HG02852 (cell line): ENCODE data around the gene HOXA2.
A peak's percentile ranks its signal among the peaks of the same experiment; 100 is the strongest.

Source experiments
- ATAC-seq: cut with Tn5 transposase; IDR thresholded peaks from one replicate; pipeline ENCODE4 v1.9.1; 2021; ENCODE audit warnings: mild to moderate bottlenecking, moderate library complexity; ENCODE audit not compliant: unreplicated experiment

HOXA2 gene

GRCh38 chr7:27102581-27103442, at the start of gene HOXA2:
Gene HOXA2, minus strand, starts transcription at chr7:27102683. Its CDS starts 183 bp downstream, at chr7:27102500.
- ATAC-seq, result no peak

GRCh38 chr7:27151341-27151930, 49.0 kb upstream of the HOXA2 start:
- no peak for ATAC-seq

GRCh38 chr7:27150568-27151340, 48.3 kb upstream of the HOXA2 start:
- peak; percentile 79 for ATAC-seq

GRCh38 chr7:27149842-27150567, 47.5 kb upstream of the HOXA2 start:
- no peak for ATAC-seq

DNA sequence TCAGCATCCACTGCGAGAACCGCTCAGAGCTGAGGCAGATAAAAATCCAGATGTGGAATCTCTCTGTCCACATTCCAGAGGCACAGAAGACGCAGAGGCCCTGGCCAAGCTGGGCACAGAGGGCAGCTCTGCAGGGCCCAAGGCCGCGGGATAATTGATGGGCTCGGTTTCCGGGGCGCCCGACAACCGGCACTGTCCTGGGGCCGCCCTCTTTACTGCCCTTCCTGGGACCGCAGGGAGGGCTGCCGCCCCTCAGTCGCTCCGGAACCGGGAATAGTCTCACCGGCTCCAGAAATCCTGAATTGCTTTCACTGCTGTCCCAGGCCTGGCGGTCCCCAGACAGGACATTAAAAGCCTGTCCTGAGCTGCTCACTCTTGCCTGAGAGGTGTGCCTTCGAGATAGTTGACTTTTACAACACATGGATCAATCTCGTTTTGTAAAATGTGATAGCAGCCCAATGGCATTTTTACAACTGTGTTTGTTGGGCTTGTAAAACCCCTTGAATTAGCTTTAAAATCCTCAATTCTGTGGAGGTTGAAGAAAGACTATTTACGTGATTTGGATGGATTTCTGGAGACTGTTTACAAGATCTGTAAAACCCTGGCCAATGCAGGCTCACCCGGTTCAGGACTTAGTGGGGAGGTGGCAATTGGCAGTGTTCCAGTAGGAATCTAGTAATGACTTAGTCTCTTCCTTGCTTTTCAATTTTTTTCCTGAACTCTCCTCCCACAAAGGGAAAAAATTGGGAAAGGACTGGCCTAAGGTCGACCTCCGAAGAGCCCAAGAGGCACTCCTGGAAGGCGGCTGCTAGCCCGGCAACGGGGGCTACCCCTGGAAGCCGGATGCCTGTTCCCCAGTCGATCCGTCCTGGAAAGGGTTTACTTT, 46.5 kb upstream of the HOXA2 start:
- no peak for ATAC-seq

- ATAC-seq, result no peak
Measured at GRCh38 chr7:27148031-27148755, 45.7 kb upstream of the HOXA2 start.

DNA sequence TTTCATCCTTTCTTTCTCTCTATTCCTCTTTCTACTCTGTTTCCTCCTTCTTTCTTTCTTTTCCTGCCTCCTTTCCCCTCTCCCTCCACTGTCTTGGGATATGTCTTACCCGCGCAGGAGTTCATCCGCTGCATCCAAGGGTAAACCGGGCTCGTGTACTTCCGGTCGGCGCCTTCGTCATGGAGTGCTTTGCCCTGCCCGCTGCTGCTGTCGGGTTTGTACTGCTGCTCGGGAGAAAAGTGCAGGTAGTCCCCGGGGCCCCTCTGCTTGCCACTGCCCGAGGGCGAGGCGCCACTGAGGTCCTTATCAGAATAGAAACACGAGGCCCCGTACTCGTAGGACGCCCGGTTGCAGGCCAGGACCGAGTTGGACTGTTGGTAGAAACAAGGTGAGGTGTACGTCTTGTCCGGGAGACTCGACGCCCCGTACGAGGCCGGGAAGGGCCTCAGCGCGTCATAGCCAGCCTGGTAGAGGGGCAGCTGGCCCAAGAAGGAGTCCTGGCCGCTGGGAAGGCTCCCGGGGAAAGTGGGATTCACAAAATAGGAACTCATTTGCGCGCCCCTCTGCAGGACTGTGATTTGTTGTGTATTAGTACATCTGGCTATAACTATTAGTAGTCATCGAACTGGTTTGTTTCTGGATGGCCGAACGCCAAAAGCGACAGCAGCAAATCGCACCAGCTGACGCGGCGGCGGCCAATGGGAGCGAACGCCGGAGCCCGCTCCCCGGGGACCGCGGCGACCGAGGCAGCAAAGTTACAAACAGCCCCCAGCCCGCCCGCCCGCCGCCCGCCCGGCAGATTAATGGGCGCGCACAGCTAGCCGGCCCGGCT, 44.9 kb upstream of the HOXA2 start, which contains the start of gene HOXA6:
Gene HOXA6, minus strand, starts transcription at position 576 of the 832 bp plus-strand sequence. Its CDS starts 25 bp downstream, at position 551.
- no peak for ATAC-seq

DNA sequence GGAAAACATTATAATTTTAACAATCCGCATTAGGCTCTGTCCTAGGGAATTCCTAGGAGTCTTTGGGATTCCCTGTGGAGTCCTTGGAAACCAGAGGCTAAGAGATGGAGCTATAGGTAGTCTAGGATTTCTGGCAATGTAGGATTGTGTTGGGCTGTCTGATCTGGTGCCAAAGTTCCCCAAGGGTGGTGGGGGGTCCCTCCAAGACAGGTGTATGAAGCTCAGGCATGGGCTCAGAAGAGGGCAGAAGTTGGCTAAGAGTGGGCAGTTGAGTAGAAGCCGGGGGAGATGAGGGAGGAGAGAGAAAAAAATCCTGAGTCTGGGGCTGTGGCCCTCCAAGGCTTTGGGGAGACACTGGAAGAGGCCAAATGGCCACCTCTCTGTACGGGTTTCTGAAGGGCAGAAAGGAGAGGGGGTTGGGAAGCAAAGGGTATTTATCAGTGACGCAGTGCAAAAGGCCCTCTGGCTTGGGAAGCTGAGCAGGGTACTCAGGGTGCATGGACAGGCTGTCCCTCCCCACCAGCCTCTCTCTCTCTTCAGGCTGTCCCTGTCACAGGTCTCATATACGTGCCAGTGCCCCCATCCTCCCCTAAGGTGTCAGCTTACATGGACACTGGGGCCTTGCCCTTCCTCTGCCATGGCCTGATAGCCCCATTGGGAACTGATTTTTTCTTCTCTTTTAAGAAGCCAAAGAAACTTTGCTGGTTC, 44.2 kb upstream of the HOXA2 start:
- no peak for ATAC-seq

DNA sequence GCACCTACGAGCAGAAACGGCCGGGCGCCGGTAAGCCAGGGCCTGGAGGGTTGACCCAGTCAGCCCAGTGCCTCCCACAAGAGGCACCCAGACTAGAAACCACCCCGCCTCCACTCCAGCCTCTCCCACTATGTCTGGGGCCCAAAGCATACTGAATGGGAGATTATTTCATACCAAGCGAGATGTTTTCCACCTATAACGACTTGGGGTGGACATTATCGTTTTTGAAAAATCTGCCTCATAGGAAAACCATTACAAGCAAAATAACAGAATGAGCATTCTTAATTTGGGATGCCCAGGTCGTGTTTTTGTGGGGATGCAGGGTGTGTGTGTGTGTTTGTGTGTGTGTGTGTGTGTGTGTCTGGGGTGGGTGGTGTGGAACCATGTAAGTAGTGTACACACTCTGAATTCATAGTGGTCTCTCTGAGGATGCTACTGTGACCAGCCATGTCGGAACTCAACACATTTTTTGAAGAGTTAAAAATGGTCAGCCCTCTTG, 43.5 kb upstream of the HOXA2 start:
- ATAC-seq, result no peak

DNA sequence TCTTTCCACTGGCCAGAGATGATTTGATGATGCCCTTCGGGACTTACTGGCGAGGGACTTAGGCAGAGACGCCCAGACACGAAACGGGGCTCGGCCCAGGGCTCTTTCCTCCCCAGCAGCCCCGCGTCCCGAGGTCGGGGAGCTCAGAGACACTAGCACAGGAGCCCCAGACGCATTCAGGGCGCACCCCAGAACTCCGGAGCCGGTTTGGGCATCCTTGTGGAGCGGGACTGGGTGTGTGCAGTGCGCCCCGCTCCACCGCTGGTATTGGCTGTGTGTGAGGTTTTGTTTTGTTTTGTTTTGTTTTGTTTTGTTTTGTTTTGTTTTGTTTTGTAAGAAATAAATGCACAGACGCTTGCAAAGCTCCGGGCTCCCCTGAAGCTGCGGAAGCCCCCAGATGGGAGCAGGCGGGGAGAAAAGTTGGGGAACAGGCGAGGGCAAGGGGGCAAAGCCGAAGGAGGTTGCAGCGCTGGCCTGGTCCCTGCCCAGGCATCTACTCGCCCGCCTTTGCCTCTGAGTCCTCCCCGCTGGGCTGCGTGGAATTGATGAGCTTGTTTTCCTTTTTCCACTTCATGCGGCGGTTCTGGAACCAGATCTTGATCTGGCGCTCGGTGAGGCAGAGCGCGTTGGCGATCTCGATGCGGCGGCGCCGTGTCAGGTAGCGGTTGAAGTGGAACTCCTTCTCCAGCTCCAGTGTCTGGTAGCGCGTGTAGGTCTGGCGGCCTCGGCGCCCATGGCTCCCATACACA, 42.9 kb upstream of the HOXA2 start:
- ATAC-seq, result no peak

DNA sequence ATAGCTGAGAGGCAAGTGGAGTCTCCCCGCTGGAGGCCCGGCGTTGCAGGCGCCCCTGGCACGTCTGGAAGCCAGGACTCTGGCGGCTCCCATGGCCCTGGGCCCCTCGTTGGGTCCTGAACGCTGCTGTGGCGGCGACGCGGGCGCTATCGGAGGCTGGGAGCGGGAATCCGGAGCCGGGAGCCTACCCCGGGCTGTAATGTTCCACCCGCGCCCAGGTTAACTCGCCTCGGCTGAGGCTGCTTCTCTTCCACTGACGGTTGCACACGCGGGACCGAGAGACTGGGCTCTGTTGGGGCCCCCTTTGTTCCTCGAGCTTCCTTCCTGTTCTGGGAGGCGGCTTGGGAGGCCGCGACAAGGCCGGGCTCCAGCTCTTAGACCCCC, 42.3 kb upstream of the HOXA2 start:
- ATAC-seq, result no peak

- no peak for ATAC-seq
Measured at GRCh38 chr7:27143950-27144780, 41.7 kb upstream of the HOXA2 start.

DNA sequence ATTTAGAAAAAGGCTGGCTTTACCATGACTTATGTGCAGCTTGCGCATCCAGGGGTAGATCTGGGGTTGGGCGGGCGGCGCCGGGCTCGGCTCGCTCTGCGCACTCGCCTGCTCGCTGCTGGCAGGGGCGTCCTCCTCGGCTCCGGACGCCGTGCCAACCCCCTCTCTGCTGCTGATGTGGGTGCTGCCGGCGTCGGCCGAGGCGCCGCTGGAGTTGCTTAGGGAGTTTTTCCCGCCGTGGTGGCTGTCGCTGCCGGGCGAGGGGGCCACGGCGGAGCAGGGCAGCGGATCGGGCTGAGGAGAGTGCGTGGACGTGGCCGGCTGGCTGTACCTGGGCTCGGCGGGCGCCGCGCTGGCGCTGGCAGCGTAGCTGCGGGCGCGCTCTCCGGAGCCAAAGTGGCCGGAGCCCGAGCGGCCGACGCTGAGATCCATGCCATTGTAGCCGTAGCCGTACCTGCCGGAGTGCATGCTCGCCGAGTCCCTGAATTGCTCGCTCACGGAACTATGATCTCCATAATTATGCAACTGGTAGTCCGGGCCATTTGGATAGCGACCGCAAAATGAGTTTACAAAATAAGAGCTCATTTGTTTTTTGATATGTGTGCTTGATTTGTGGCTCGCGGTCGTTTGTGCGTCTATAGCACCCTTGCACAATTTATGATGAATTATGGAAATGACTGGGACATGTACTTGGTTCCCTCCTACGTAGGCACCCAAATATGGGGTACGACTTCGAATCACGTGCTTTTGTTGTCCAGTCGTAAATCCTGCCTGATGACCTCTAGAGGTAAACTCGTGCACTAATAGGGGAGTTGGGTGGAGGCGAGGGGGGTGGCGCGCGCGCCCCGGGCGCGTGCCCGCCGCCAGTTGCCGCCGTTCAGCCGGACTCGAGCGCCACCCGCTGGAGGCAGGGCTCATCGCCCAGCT, 40.8 kb upstream of the HOXA2 start, which contains the start of gene HOXA5:
Gene HOXA5, minus strand, starts transcription at position 659 of the 927 bp plus-strand sequence. Its CDS starts 74 bp downstream, at position 585.
- ATAC-seq, result no peak

DNA sequence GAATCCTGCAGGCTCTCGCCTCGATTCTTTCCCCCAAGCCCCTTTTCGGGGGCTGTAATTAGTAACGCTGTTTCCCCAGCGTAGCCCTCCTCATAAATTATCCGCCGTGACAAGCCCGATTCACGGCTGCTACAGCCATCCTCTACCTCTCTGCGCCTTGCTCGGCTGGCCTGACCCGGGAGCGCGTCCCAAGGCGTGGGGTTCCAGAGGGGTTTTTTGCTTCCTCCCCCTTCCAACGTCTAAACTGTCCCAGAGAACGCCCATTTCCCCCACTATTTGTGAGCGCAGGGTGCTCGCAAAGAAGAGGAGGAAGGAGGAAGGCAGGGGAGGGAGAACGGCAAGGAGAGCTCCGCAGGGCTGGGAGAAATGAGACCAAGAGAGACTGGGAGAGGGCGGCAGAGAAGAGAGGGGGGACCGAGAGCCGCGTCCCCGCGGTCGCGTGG, 40.1 kb upstream of the HOXA2 start:
- ATAC-seq, result no peak
